Measurements from ENCODE around the gene TSBP1. TPM values are rescaled to one million over a fixed set of nuclear protein-coding genes. Genes with fewer than 3 reads are reported as not detected.

The TSBP1 gene
- total RNA-seq, 2 donors from 2014 or later = not detected

GRCh38 chr6:32327103-32327502 lies 44.6 kb downstream of the TSBP1 start:
- Histone ChIP-seq H3K27me3 (ENCODE audit: control insufficient read depth, insufficient read depth, low read length, poor library complexity, severe bottlenecking) (peaks cover under 1% of the 10 kb centered on the region), H3K4me1 (ENCODE audit: control insufficient read depth, insufficient read depth, low read length) (no peaks in the 10 kb centered on the region), H3K4me3 (ENCODE audit: low read length) (no peak overlapping the region), H3K9me3 (ENCODE audit: control insufficient read depth, low read length) (no peaks in the 10 kb centered on the region), H3K27ac (ENCODE audit: low read depth, low read length) (no peak overlapping the region), H3K36me3 (ENCODE audit: control insufficient read depth, insufficient read depth, low read length) (no peaks in the 10 kb centered on the region), H3K9ac (ENCODE audit: extremely low read depth, low read length, poor library complexity, severe bottlenecking) (no peak overlapping the region)
- H3K27me3 Mint-ChIP-seq (ENCODE audit: insufficient read depth) = peaks cover 3% of the 10 kb centered on the region
- DNase-seq = no peak
- no peaks in the 10 kb centered on the region for H3K4me1 Mint-ChIP-seq
- no peak overlapping the region for H3K27ac Mint-ChIP-seq
- no peaks in the 10 kb centered on the region for H3K9me3 Mint-ChIP-seq
- H3K36me3 Mint-ChIP-seq (ENCODE audit: low read depth) = no peaks in the 10 kb centered on the region
- WGBS, 2 experiments (ENCODE audit: insufficient coverage in 1 of 2, insufficient read length in 1 of 2) = 94 to 100% methylated on average over 1 to 3 of the region's 3 CpGs
- TF ChIP-seq CTCF (conservative IDR thresholded peaks at IDR 0.05) = no peak
- H3K4me3 Mint-ChIP-seq = no peak overlapping the region

GRCh38 chr6:32318501-32318900 lies 53.2 kb downstream of the TSBP1 start:
- no peaks in the 10 kb centered on the region for H3K4me1 ChIP-seq (ENCODE audit: control insufficient read depth, insufficient read depth, low read length)
- no peak overlapping the region for H3K27ac Mint-ChIP-seq
- H3K36me3 ChIP-seq (ENCODE audit: control insufficient read depth, insufficient read depth, low read length) = no peaks in the 10 kb centered on the region
- H3K9ac ChIP-seq (ENCODE audit: extremely low read depth, low read length, poor library complexity, severe bottlenecking) = no peak overlapping the region
- H3K27ac ChIP-seq (ENCODE audit: low read depth, low read length) = no peak overlapping the region
- peaks cover 12% of the 10 kb centered on the region for H3K27me3 ChIP-seq (ENCODE audit: control insufficient read depth, insufficient read depth, low read length, poor library complexity, severe bottlenecking)
- peaks cover 20% of the 10 kb centered on the region for H3K27me3 Mint-ChIP-seq (ENCODE audit: insufficient read depth)
- H3K36me3 Mint-ChIP-seq (ENCODE audit: low read depth) = no peaks in the 10 kb centered on the region
- no peak for DNase-seq
- no peak overlapping the region for H3K4me3 Mint-ChIP-seq
- H3K4me1 Mint-ChIP-seq = peaks cover 5% of the 10 kb centered on the region
- H3K9me3 Mint-ChIP-seq = no peaks in the 10 kb centered on the region
- no peaks in the 10 kb centered on the region for H3K9me3 ChIP-seq (ENCODE audit: control insufficient read depth, low read length)
- no peak overlapping the region for H3K4me3 ChIP-seq (ENCODE audit: low read length)
- TF ChIP-seq CTCF (conservative IDR thresholded peaks at IDR 0.05) = no peak

- Mint-ChIP-seq H3K27ac (no peak overlapping the region), H3K27me3 (ENCODE audit: insufficient read depth) (peaks cover 20% of the 10 kb centered on the region), H3K9me3 (no peaks in the 10 kb centered on the region), H3K4me1 (peaks cover 5% of the 10 kb centered on the region), H3K36me3 (ENCODE audit: low read depth) (no peaks in the 10 kb centered on the region), H3K4me3 (no peak overlapping the region)
- TF ChIP-seq CTCF (conservative IDR thresholded peaks at IDR 0.05) = no peak
- H3K4me1 ChIP-seq (ENCODE audit: control insufficient read depth, insufficient read depth, low read length) = no peaks in the 10 kb centered on the region
- DNase-seq = no peak
- no peaks in the 10 kb centered on the region for H3K9me3 ChIP-seq (ENCODE audit: control insufficient read depth, low read length)
- H3K9ac ChIP-seq (ENCODE audit: extremely low read depth, low read length, poor library complexity, severe bottlenecking) = no peak overlapping the region
- H3K4me3 ChIP-seq (ENCODE audit: low read length) = no peak overlapping the region
- H3K36me3 ChIP-seq (ENCODE audit: control insufficient read depth, insufficient read depth, low read length) = no peaks in the 10 kb centered on the region
- H3K27ac ChIP-seq (ENCODE audit: low read depth, low read length) = no peak overlapping the region
- WGBS, 2 experiments (ENCODE audit: insufficient coverage in 1 of 2, insufficient read length in 1 of 2) = 89 to 91% methylated on average over 4 to 5 of the region's 5 CpGs
- H3K27me3 ChIP-seq (ENCODE audit: control insufficient read depth, insufficient read depth, low read length, poor library complexity, severe bottlenecking) = peaks cover 12% of the 10 kb centered on the region
Measured at GRCh38 chr6:32317541-32317940, 54.2 kb downstream of the TSBP1 start.
